ENCODE measurements around the gene SIRT2. TPM values are rescaled to one million over a fixed set of nuclear protein-coding genes. Genes with fewer than 3 reads are reported as not detected.

SIRT2 gene
- total and polyA plus RNA-seq, 2 of the 13 experiments (the other 11 are each of a cell fraction or from before 2014, with no cell fraction given): 22.3 to 26.1 TPM

DNA sequence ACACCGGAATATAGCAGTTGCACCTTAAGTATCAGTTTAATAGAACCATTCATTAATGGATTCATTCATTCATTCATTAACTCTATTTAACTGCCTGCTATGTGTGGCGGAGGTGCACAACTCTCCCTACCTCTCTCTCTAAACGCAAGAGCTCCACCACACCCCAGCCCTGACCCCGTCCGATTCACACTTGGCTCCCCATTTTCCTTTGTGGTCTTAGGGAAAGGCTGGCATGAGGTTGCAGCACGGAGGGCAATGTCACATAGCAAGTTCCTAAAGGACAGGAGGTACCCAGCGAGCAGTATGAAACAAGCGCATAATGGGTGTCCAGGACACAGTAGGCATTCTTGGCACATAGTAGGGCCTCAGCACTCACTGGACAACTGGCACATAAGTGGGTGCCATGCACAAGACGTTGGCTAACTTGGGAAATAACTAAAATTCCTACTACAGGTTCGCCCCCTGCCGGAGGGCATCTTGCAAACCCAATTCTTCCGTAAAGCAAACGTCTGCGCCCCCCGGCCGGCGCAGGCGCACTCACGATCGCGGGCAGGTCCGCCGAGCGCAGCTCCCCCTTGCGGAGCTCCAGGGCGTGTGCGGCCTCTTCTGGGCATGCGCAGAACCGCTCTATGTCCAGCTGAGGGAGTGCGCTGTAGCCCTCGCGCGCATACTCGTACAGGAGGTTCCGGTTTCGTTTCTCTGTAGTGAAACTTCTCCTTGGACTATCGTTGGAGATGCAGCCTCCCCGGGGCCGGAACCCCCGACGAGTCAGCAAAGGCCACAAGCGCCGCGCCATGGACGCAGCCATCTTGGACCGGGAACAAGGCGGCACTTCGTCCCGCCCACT lies 30.7 kb upstream of the SIRT2 start, which contains the start of gene SARS2 (continued):
- TF ChIP-seq, protein P1, sequence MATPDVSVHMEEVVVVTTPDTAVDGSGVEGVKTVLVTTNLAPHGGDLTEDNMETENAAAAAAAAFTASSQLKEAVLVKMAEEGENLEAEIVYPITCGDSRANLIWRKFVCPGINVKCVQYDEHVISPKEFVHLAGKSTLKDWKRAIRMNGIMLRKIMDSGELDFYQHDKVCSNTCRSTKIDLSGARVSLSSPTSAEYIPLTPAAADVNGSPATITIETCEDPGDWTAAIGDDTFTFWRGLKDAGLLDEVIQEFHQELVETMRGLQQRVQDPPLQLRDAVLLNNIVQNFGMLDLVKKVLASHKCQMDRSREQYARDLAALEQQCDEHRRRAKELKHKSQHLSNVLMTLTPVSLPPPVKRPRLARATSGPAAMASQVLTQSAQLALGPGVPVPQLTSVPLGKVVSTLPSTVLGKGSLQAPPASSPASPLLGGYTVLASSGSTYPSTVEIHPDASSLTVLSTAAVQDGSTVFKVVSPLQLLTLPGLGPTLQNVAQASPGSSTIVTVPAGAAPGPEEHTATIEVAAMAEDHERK (CRISPR knock-in tag; IDR thresholded peaks at IDR 0.05; ENCODE audit: low read depth): no peak; the same call in 1 of the 2 replicates
- TF ChIP-seq NFKBIZ (CRISPR knock-in tag; IDR thresholded peaks at IDR 0.05) (no peak), ZNF143 (CRISPR knock-in tag; IDR thresholded peaks at IDR 0.05) (peak; percentile 42; the same call in 1 of the 2 replicates), ZNF446 (CRISPR knock-in tag; IDR thresholded peaks at IDR 0.05) (no peak), FIP1L1 (IDR thresholded peaks at IDR 0.05; ENCODE audit: borderline replicate concordance, insufficient read depth, low read depth, low read length) (no peak), PAF1 (CRISPR knock-in tag; IDR thresholded peaks at IDR 0.05) (no peak), ZNF775 (CRISPR knock-in tag; IDR thresholded peaks at IDR 0.05; ENCODE audit: borderline replicate concordance) (no peak), TARDBP (CRISPR knock-in tag; IDR thresholded peaks at IDR 0.05) (peak; percentile 67; the same call in 1 of the 2 replicates), TCF7 (IDR thresholded peaks at IDR 0.05; ENCODE audit: low read depth) (no peak), ZNF17 (CRISPR knock-in tag; IDR thresholded peaks at IDR 0.05) (no peak), ZFP62 (CRISPR knock-in tag; IDR thresholded peaks at IDR 0.05) (no peak), BRCA1 (CRISPR knock-in tag; IDR thresholded peaks at IDR 0.05) (no peak), ZNF282 (IDR thresholded peaks at IDR 0.05; ENCODE audit: partially characterized antibody) (no peak), TRIM24 (CRISPR knock-in tag; IDR thresholded peaks at IDR 0.05) (no peak), TCF7L2 (IDR thresholded peaks at IDR 0.05; ENCODE audit: low read depth, low read length) (no peak), KLF9 (CRISPR knock-in tag; IDR thresholded peaks at IDR 0.05; ENCODE audit: low read depth) (0 out of 2 replicates have a peak, but pooled peaks have one; percentile 30), ZNF792 (CRISPR knock-in tag; IDR thresholded peaks at IDR 0.05) (0 out of 2 replicates have a peak, but pooled peaks have one; percentile 37), ZNF20 (CRISPR knock-in tag; IDR thresholded peaks at IDR 0.05) (no peak), ZNF674 (CRISPR knock-in tag; IDR thresholded peaks at IDR 0.05; ENCODE audit: low read depth) (no peak), HIVEP1 (CRISPR knock-in tag; IDR thresholded peaks at IDR 0.05) (no peak), YEATS4 (CRISPR knock-in tag; IDR thresholded peaks at IDR 0.05; ENCODE audit: borderline replicate concordance) (peak; percentile 72; the same call in 1 of the 2 replicates), FLYWCH1 (CRISPR knock-in tag; IDR thresholded peaks at IDR 0.05) (no peak; the same call in 1 of the 2 replicates), KLF6 (CRISPR knock-in tag; IDR thresholded peaks at IDR 0.05) (peak; percentile 27; the same call in 1 of the 2 replicates), PPARG (CRISPR knock-in tag; conservative IDR thresholded peaks at IDR 0.05) (peak; percentile 54), NR1H2 (CRISPR knock-in tag; IDR thresholded peaks at IDR 0.05; ENCODE audit: borderline replicate concordance, low read depth) (no peak), ZNF724P (CRISPR knock-in tag; IDR thresholded peaks at IDR 0.05; ENCODE audit: borderline replicate concordance) (no peak)
- TF ChIP-seq, protein P2, sequence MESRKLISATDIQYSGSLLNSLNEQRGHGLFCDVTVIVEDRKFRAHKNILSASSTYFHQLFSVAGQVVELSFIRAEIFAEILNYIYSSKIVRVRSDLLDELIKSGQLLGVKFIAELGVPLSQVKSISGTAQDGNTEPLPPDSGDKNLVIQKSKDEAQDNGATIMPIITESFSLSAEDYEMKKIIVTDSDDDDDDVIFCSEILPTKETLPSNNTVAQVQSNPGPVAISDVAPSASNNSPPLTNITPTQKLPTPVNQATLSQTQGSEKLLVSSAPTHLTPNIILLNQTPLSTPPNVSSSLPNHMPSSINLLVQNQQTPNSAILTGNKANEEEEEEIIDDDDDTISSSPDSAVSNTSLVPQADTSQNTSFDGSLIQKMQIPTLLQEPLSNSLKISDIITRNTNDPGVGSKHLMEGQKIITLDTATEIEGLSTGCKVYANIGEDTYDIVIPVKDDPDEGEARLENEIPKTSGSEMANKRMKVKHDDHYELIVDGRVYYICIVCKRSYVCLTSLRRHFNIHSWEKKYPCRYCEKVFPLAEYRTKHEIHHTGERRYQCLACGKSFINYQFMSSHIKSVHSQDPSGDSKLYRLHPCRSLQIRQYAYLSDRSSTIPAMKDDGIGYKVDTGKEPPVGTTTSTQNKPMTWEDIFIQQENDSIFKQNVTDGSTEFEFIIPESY (CRISPR knock-in tag; IDR thresholded peaks at IDR 0.05): peak; percentile 45; the same call in 1 of the 2 replicates
- TF ChIP-seq, protein P3, sequence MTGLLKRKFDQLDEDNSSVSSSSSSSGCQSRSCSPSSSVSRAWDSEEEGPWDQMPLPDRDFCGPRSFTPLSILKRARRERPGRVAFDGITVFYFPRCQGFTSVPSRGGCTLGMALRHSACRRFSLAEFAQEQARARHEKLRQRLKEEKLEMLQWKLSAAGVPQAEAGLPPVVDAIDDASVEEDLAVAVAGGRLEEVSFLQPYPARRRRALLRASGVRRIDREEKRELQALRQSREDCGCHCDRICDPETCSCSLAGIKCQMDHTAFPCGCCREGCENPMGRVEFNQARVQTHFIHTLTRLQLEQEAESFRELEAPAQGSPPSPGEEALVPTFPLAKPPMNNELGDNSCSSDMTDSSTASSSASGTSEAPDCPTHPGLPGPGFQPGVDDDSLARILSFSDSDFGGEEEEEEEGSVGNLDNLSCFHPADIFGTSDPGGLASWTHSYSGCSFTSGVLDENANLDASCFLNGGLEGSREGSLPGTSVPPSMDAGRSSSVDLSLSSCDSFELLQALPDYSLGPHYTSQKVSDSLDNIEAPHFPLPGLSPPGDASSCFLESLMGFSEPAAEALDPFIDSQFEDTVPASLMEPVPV (CRISPR knock-in tag; IDR thresholded peaks at IDR 0.05): no peak

Measured in HepG2 (cell line).